H7 (cell line): ENCODE measurements around the gene TMEM14C. TPM values are rescaled to one million over a fixed set of nuclear protein-coding genes. Genes with fewer than 3 reads are reported as not detected.

Experiments
- DNase-seq: peaks from one replicate; pipeline ENCODE4 v3.0.0; 2012
- H3K27me3 ChIP-seq: 2 replicates; pipeline ENCODE4 v1.6.0; 2011; ENCODE audit warnings: mild to moderate bottlenecking, low read length; ENCODE audit not compliant: control insufficient read depth, insufficient read depth
- H3K36me3 ChIP-seq: replicated peaks from 2 replicates; pipeline ENCODE4 v1.5.1; 2011; ENCODE audit warnings: low read length; ENCODE audit not compliant: control insufficient read depth, insufficient read depth
- H3K4me3 ChIP-seq: 2 replicates; pipeline ENCODE4 v1.5.1; 2011; ENCODE audit warnings: low read depth, mild to moderate bottlenecking, control low read depth, low read length, moderate library complexity; ENCODE audit not compliant: insufficient read depth
- total RNA-seq: library from RNA; depleted of rRNA; stranded (reverse); fragments of >200 nt; shearing (Covaris generic); gene quantifications from 2 replicates; pipeline ENCODE4 v1.2.3, GENCODE V29; 2014; rRNA removed

Gene TMEM14C
- 129 and 153 TPM in 2 replicates for total RNA-seq

DNA sequence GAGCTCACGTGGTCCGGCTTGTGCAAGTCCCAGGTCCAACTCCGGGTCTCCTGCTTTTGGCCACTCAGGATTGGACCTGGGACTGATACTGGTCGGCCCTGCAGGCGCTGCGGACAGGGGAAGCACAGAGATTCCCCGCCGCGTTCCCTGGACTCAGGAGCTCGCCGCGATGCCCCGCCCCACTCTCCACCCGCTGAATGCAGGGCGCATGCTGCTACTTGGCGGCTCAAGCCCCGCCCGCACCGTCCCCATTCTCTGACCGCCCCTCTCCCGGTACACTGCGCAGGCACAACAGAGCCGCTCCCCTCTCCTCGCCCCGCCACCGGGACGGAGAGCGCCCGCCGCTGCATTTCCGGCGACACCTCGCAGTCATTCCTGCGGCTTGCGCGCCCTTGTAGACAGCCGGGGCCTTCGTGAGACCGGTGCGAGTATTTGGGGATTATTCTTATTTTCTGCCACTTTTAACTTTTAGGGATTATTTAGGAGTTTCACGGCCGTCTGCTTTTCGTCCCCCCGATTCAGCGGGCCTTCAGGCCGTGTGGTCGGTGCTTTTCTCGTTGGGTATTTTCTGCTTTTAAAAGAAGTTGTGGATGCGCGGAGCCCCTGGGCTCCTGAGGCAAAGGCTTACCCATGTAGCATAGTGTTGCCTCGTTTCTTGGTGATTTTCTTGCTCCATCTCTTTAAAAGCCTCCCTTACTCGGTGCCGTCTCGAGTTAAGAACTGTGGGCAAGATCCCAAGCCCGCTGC lies at the start of gene TMEM14C:
TMEM14C (plus strand) TSS at position 251 of the 747 bp plus-strand sequence. CDS start 1,544 bp downstream, outside the sequence.
- H3K27me3 ChIP-seq: no peaks in the 10 kb centered on the region
- peaks cover 10% of the 10 kb centered on the region for H3K36me3 ChIP-seq
- DNase-seq: peak; percentile 98
- H3K4me3 ChIP-seq: peak within 1 kb of the TSS; percentile 59

- no peak overlapping the region for H3K4me3 ChIP-seq
- H3K36me3 ChIP-seq: no peaks in the 10 kb centered on the region
- no peaks in the 10 kb centered on the region for H3K27me3 ChIP-seq
- DNase-seq: no peak
These were observed 46.5 kb upstream of the TMEM14C start for GRCh38 chr6:10676403-10676802.

DNA sequence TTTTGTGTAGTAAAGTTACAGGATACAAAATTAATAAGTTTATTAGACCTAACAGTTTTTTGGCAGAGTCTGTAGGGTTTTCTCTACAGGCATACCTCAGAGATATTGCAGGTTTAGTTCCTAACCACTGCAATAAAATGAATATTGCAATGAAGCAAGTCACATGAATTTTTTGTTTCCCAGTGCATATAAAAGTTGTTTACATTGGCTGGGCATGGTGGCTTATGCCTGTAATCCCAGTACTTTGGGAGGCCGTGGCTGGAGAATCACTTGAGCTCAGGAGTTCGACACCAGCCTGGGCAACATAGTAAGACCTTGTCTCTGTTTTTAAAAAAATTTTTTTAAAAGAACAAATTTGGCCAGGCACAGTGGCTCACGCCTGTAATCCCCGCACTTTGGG lies 44.4 kb upstream of the TMEM14C start:
- H3K4me3 ChIP-seq: no peak overlapping the region
- no peak for DNase-seq
- no peaks in the 10 kb centered on the region for H3K36me3 ChIP-seq
- no peaks in the 10 kb centered on the region for H3K27me3 ChIP-seq

- no peak for DNase-seq
- H3K27me3 ChIP-seq: no peaks in the 10 kb centered on the region
- H3K4me3 ChIP-seq: no peak overlapping the region
- H3K36me3 ChIP-seq: no peaks in the 10 kb centered on the region
These were observed 41.1 kb upstream of the TMEM14C start for GRCh38 chr6:10681795-10682194.

DNA sequence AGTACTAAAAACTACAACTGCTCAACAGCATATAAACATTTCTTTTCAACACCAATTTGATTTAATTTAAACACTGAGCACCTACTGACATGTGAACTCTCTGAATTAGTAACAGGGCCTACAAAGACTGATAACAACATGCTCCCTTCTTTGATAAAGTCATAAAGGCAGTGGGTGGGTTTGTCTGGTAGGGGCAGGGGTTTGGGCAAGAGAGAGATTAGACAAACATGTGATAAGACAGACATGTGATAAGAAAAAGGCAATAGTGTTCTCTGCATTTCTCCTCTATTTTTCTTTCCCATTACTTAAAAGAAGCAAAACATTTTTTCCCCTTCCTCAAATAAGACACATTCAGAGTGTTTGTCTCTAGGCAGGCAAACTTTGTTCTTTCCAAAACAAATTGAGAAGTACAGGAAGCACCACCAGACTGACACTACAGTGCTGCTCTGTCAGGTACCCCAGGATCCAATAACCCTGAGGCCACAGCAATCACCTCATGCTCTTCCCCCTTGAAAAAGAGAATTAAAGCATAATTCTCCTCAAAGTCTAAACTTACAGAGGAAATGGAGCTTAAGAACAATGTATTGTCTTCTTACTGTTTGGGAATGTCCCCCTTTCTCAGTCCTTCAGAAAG lies 40.4 kb upstream of the TMEM14C start:
- no peak for DNase-seq
- H3K4me3 ChIP-seq: no peak overlapping the region
- no peaks in the 10 kb centered on the region for H3K27me3 ChIP-seq
- no peaks in the 10 kb centered on the region for H3K36me3 ChIP-seq

- Histone ChIP-seq H3K4me3 (no peak overlapping the region), H3K27me3 (no peaks in the 10 kb centered on the region), H3K36me3 (no peaks in the 10 kb centered on the region)
- DNase-seq: no peak
These were observed 38.3 kb upstream of the TMEM14C start for GRCh38 chr6:10684618-10685017.

- DNase-seq: no peak
- H3K27me3 ChIP-seq: no peaks in the 10 kb centered on the region
- no peaks in the 10 kb centered on the region for H3K36me3 ChIP-seq
- no peak overlapping the region for H3K4me3 ChIP-seq
These were observed 37.6 kb upstream of the TMEM14C start for GRCh38 chr6:10685092-10685915.

- no peaks in the 10 kb centered on the region for H3K36me3 ChIP-seq
- no peaks in the 10 kb centered on the region for H3K27me3 ChIP-seq
- DNase-seq: no peak
- H3K4me3 ChIP-seq: no peak overlapping the region
These were observed 36.0 kb upstream of the TMEM14C start for GRCh38 chr6:10686901-10687300.

- Histone ChIP-seq H3K27me3 (no peaks in the 10 kb centered on the region), H3K36me3 (no peaks in the 10 kb centered on the region), H3K4me3 (no peak overlapping the region)
- DNase-seq: peak; percentile 46
These were observed 35.3 kb upstream of the TMEM14C start for GRCh38 chr6:10687582-10687981.

DNA sequence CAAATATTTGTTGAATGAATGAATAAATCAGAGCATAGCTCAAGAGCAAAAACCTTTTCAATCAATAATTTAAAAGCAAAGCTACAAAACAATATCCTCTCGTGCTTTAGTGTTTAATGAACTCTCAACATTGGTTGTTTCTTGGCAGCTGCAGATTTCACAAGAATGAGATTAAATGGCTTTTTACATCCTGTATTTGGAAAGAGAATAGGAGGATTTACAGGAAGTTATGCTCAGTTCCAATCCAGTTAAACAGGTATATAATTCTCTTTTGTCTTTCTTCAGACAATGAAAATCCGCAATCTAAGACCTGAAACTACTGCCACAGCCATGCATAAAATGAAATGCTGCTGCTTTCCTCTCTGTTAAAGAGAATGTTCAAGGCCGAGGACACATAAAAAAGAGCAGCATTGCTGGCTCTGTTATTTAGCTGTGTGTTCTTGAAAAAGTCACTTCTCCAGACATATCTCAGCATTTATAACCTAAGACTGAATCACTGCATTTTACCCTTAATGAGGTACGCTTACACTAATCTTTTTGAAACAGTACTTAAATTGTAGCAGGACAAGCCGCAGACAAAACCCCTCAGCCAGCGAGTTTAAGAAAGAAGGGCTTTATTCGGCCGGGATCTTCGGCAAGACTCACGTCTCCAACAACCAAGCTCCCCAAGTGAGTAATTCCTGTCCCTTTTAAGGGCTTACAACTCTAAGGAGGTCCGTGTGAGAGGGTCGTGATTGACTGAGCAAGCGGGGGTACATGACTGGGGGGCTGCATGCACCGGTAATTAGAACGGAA lies 32.0 kb upstream of the TMEM14C start:
- Histone ChIP-seq H3K27me3 (no peaks in the 10 kb centered on the region), H3K36me3 (no peaks in the 10 kb centered on the region), H3K4me3 (no peak overlapping the region)
- DNase-seq: no peak

DNA sequence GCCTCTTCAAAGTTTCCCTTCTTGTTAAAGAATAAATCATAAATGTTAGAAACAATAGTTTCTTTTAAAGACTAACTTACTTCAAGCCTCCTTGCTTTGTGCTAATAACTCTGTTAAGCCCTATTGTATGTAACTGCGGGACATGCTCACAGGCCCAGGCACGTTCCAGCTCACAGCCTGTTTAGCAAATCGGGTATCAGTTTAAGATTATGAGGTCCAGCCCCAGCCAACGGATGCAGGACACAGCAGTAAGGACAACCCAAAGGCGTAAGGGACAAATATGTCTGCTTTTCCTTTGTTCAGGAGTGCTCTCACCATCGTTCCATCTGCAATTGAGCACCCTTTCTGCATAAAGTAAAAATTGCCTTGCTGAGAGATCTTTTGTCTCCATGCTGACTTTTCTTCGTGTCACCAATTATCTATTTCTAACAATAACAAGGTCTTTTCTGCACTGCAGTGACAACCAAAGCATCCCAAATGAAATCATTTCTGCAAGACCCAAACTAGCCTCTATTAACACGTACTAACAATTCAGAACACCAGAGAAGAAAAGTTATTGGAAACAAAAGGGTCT lies 29.8 kb upstream of the TMEM14C start:
- Histone ChIP-seq H3K36me3 (peaks cover 6% of the 10 kb centered on the region), H3K4me3 (peak overlapping the region; percentile 98), H3K27me3 (no peaks in the 10 kb centered on the region)
- DNase-seq: no peak

GRCh38 chr6:10694302-10695085 lies 28.4 kb upstream of the TMEM14C start, which contains the start of the genes C6orf52 and PAK1IP1:
TSS of gene C6orf52 (minus strand) at chr6:10694616. CDS start at chr6:10687550, 7,066 bp downstream.
TSS of gene PAK1IP1 (plus strand) at chr6:10694972. CDS start at chr6:10694986, 14 bp downstream.
- no peaks in the 10 kb centered on the region for H3K27me3 ChIP-seq
- peaks cover 16% of the 10 kb centered on the region for H3K36me3 ChIP-seq
- peak; percentile 91 for DNase-seq
- H3K4me3 ChIP-seq: peak within 1 kb of the TSS; percentile 98

- peaks cover 18% of the 10 kb centered on the region for H3K36me3 ChIP-seq
- H3K27me3 ChIP-seq: no peaks in the 10 kb centered on the region
- DNase-seq: peak; percentile 37
- peak overlapping the region; percentile 98 for H3K4me3 ChIP-seq
These were observed 27.7 kb upstream of the TMEM14C start for GRCh38 chr6:10695086-10695657.
